ENCODE data around the gene RBM33. TPM values are rescaled to one million over a fixed set of nuclear protein-coding genes. Genes with fewer than 3 reads are reported as not detected.

The RBM33 gene
- total and polyA plus RNA-seq, 2 of the 13 experiments (the other 11 are each of a cell fraction or from before 2014, with no cell fraction given) = 12.4 to 28.9 TPM

GRCh38 chr7:155794196-155794595, 149.7 kb downstream of the RBM33 start:
- Histone ChIP-seq H3K9ac (ENCODE audit: insufficient read depth, low read depth, low read length) (no peak overlapping the region), H3K4me2 (ENCODE audit: low read depth, low read length) (no peak overlapping the region), H3K4me3 (replicated peaks in 1 of 3; ENCODE audit: insufficient read depth in 1 of 3, low read depth in 2 of 3, low read length in 3 of 3) (no peak overlapping the region), H3K79me2 (ENCODE audit: insufficient read depth, low read length) (no peaks in the 10 kb centered on the region), H3K9me3 (ENCODE audit: low read length) (no peaks in the 10 kb centered on the region), H2AFZ (ENCODE audit: low read length) (no peak overlapping the region), H3K4me1 (ENCODE audit: insufficient read depth, low read length) (peaks cover 41% of the 10 kb centered on the region), H3K27me3 (ENCODE audit: control insufficient read depth in 1 of 2, insufficient read depth in 2 of 2, low read length in 2 of 2) (peaks cover 7 to 34% of the 10 kb centered on the region in 2 experiments; a peak in 4 of 5 replicates), H3K36me3 (replicated peaks in 1 of 2; ENCODE audit: control insufficient read depth in 1 of 2, insufficient read depth in 2 of 2, low read length in 2 of 2) (no peaks in the 10 kb centered on the region), H4K20me1 (ENCODE audit: insufficient read depth, low read length) (no peaks in the 10 kb centered on the region), H3K27ac (ENCODE audit: extremely low read length, insufficient read depth, low read length) (no peak overlapping the region)
- FAIRE-seq (no peak), DNase-seq (ENCODE audit: low spot score) (no peak), ATAC-seq (no peak)
- POLR2A ChIA-PET = no interaction called here
- TF ChIP-seq IRX3 (CRISPR knock-in tag; IDR thresholded peaks at IDR 0.05; ENCODE audit: borderline replicate concordance, low read depth) (no peak), ZNF772 (CRISPR knock-in tag; IDR thresholded peaks at IDR 0.05) (no peak), CENPT (CRISPR knock-in tag; IDR thresholded peaks at IDR 0.05; ENCODE audit: low read depth) (no peak)
- CTCF ChIA-PET (ENCODE audit: low intra/inter-chr PET ratio, low total read pairs) = no interaction called here
- in situ Hi-C loops (cut with HindIII; ENCODE audit: extremely low pct_ligation_motif_present, low pct_unique_long_range_greater_than_20kb) (no loop called here), intact Hi-C loops (cut with micrococcal nuclease; ENCODE audit: unreplicated experiment) (no loop called here)
- WGBS (ENCODE audit: low lambda C conversion rate) = 44% methylated on average over 8 of the region's 9 CpGs
- no TSS peak for BruUV-seq (replicated peaks)

GRCh38 chr7:155795401-155795800, 150.9 kb downstream of the RBM33 start:
- Histone ChIP-seq H3K9ac (ENCODE audit: insufficient read depth, low read depth, low read length) (no peak overlapping the region), H3K4me2 (ENCODE audit: low read depth, low read length) (no peak overlapping the region), H3K27ac (ENCODE audit: extremely low read length, insufficient read depth, low read length) (no peak overlapping the region), H3K79me2 (ENCODE audit: insufficient read depth, low read length) (no peaks in the 10 kb centered on the region), H3K36me3 (replicated peaks in 1 of 2; ENCODE audit: control insufficient read depth in 1 of 2, insufficient read depth in 2 of 2, low read length in 2 of 2) (no peaks in the 10 kb centered on the region), H4K20me1 (ENCODE audit: insufficient read depth, low read length) (no peaks in the 10 kb centered on the region), H2AFZ (ENCODE audit: low read length) (no peak overlapping the region), H3K4me1 (ENCODE audit: insufficient read depth, low read length) (peaks cover 43% of the 10 kb centered on the region), H3K27me3 (ENCODE audit: control insufficient read depth in 1 of 2, insufficient read depth in 2 of 2, low read length in 2 of 2) (peaks cover 7 to 38% of the 10 kb centered on the region in 2 experiments; a peak in 4 of 5 replicates), H3K9me3 (ENCODE audit: low read length) (no peaks in the 10 kb centered on the region), H3K4me3 (replicated peaks in 1 of 3; ENCODE audit: insufficient read depth in 1 of 3, low read depth in 2 of 3, low read length in 3 of 3) (no peak overlapping the region)
- DNase-seq (ENCODE audit: low spot score) = no peak
- ATAC-seq = no peak
- intact Hi-C loops (cut with micrococcal nuclease; ENCODE audit: unreplicated experiment) (loop anchor here (5.0 kb wide), 1 partner anchor 1022 kb away; no protein-coding TSS in a partner anchor), in situ Hi-C loops (cut with HindIII; ENCODE audit: extremely low pct_ligation_motif_present, low pct_unique_long_range_greater_than_20kb) (loop anchor here (5.0 kb wide), 1 partner anchor 1022 kb away; no protein-coding TSS in a partner anchor)
- no peak for TF ChIP-seq HES4 (CRISPR knock-in tag; IDR thresholded peaks at IDR 0.05; ENCODE audit: borderline replicate concordance)
- no peak for TF ChIP-seq IKZF5 (CRISPR knock-in tag; IDR thresholded peaks at IDR 0.05)
- no peak for TF ChIP-seq SRY (CRISPR knock-in tag; IDR thresholded peaks at IDR 0.05)
- TF ChIP-seq DNMT1 (CRISPR knock-in tag; IDR thresholded peaks at IDR 0.05) = no peak
- TF ChIP-seq POLR2AphosphoS2 (IDR thresholded peaks at IDR 0.05; ENCODE audit: low read depth, low read length) = no peak
- no peak for TF ChIP-seq THYN1 (CRISPR knock-in tag; IDR thresholded peaks at IDR 0.05; ENCODE audit: borderline replicate concordance, low read depth)
- TF ChIP-seq MYPOP (CRISPR knock-in tag; IDR thresholded peaks at IDR 0.05) = no peak
- TF ChIP-seq MYC (CRISPR knock-in tag; IDR thresholded peaks at IDR 0.05; ENCODE audit: borderline replicate concordance) = no peak
- BruUV-seq (replicated peaks) = no TSS peak
- ChIA-PET POLR2A (no interaction called here), CTCF (ENCODE audit: low intra/inter-chr PET ratio, low total read pairs) (no interaction called here)
- 52% methylated on average over 5 of the region's 7 CpGs for WGBS (ENCODE audit: low lambda C conversion rate)
- no peak for FAIRE-seq
